Caco-2 (cell line): ENCODE measurements around the gene MRPL43. TPM values are rescaled to one million over a fixed set of nuclear protein-coding genes. Genes with fewer than 3 reads are reported as not detected.

Experiments
- Bru-seq: library from RNA; stranded (reverse); fragments of 400-500 nt; gene quantifications from one replicate; lab custom pipeline; 2021; lab: Mats Ljungman, UMichigan
- BruChase-seq, 2 experiments: library from RNA; stranded (reverse); fragments of 400-500 nt; gene quantifications; one replicate each; lab custom pipeline; 2021; lab: Mats Ljungman, UMichigan
- BruUV-seq: library from RNA; stranded (reverse); fragments of 400-500 nt; replicated peaks from 2 replicates; lab custom pipeline; 2021; lab: Mats Ljungman, UMichigan
- CTCF ChIA-PET: fragments of 300-600 bp; sonication (Branson Sonifier 250); formaldehyde crosslinking; loops from one replicate; lab custom pipeline; 2022; ENCODE audit warnings: antibody characterized with exemption; lab: Charles Lee
- POLR2A ChIA-PET: fragments of 300-600 bp; sonication (Branson Sonifier 250); formaldehyde crosslinking; loops from one replicate; lab custom pipeline; 2022; ENCODE audit warnings: antibody characterized with exemption; lab: Charles Lee
- DNase-seq, 2 experiments: peaks; one replicate each; pipeline versions ENCODE4 v3.0.0 to v3.0.0-alpha.2; 2020 to 2022
- H3K27me3 ChIP-seq: replicated peaks from 2 replicates; pipeline ENCODE4 v1.6.0; 2011; ENCODE audit warnings: low read length; ENCODE audit not compliant: control insufficient read depth, insufficient read depth
- H3K36me3 ChIP-seq: 2 replicates; pipeline ENCODE4 v1.5.1; 2011; ENCODE audit warnings: low read length; ENCODE audit not compliant: control insufficient read depth, insufficient read depth
- H3K4me1 ChIP-seq: fragments of 250-450 bp; sonication (Bioruptor Pico); 2 replicates; pipeline ENCODE4 v1.5.1; 2020; ENCODE audit warnings: mild to moderate bottlenecking
- H3K4me3 ChIP-seq: 2 replicates; pipeline ENCODE4 v1.5.1; 2011; ENCODE audit warnings: low read depth, mild to moderate bottlenecking, control low read depth, low read length
- H3K9me3 ChIP-seq: fragments of 250-450 bp; sonication (Bioruptor Pico); 2 replicates; pipeline ENCODE4 v1.5.1; 2020; ENCODE audit warnings: mild to moderate bottlenecking, moderate library complexity
- H3K27ac Mint-ChIP-seq: one replicate; pipeline ENCODE4 v1.8.0; 2022; ENCODE audit warnings: mixed read lengths; ENCODE audit not compliant: unreplicated experiment
- H3K27me3 Mint-ChIP-seq: one replicate; pipeline ENCODE4 v1.8.0; 2022; ENCODE audit warnings: mixed read lengths; ENCODE audit not compliant: insufficient read depth, unreplicated experiment
- H3K36me3 Mint-ChIP-seq: one replicate; pipeline ENCODE4 v1.8.0; 2022; ENCODE audit warnings: mild to moderate bottlenecking, mixed read lengths; ENCODE audit not compliant: insufficient read depth, unreplicated experiment
- H3K4me1 Mint-ChIP-seq: one replicate; pipeline ENCODE4 v1.8.0; 2022; ENCODE audit warnings: low read depth, mixed read lengths; ENCODE audit not compliant: unreplicated experiment
- H3K4me3 Mint-ChIP-seq: one replicate; pipeline ENCODE4 v1.8.0; 2022; ENCODE audit warnings: mild to moderate bottlenecking, moderate library complexity, mixed read lengths; ENCODE audit not compliant: unreplicated experiment
- H3K9me3 Mint-ChIP-seq: one replicate; pipeline ENCODE4 v1.8.0; 2022; ENCODE audit warnings: mixed read lengths; ENCODE audit not compliant: unreplicated experiment
- CTCF ChIP-seq, 2 experiments: fragments of 200-600 bp in 1 of 2; IDR thresholded peaks; 1 replicate in 1 of 2; 2 replicates in 1 of 2; pipeline versions ENCODE4 v1.5.1 to v1.8.0; 2011 to 2022; ENCODE audit warnings: antibody characterized with exemption in 1 of 2, control low read depth in 1 of 2, inconsistent platforms in 1 of 2, low read depth in 1 of 2, low read length in 1 of 2, mild to moderate bottlenecking in 1 of 2, moderate library complexity in 1 of 2; ENCODE audit not compliant: insufficient read depth in 1 of 2, severe bottlenecking in 1 of 2, unreplicated experiment in 1 of 2
- intact Hi-C: fragments of 100-400 bp; cut with micrococcal nuclease; formaldehyde crosslinking; loops from one replicate; pipeline ENCODE4 v1.10.0; 2022; ENCODE audit not compliant: unreplicated experiment
- long read RNA-seq: library from polyadenylated mRNA; stranded (forward); transcript quantifications from one replicate; pipeline ENCODE4 v2.0.0, GENCODE V29; 2022
- total RNA-seq: library from RNA; stranded (reverse); gene quantifications from 2 replicates; pipeline ENCODE4 v1.2.3, GENCODE V29; 2022

Gene MRPL43
- total RNA-seq = 82.1 and 84.1 TPM in 2 replicates
- percentile 69 among the genes with signal in this experiment for Bru-seq, nascent RNA
- percentile 75 among the genes with signal in this experiment for BruChase-seq, experiment 1, labeled RNA remaining after a 2-hour chase
- percentile 86 among the genes with signal in this experiment for BruChase-seq, experiment 2, labeled RNA remaining after a 6-hour chase
- long read RNA-seq, transcript MRPL43-206 (4 exons, 866 nt) = minor isoform, 7 of 90 reads
- long read RNA-seq, transcript MRPL43-213 (2 exons, 897 nt) = minor isoform, 9 of 90 reads
- long read RNA-seq, transcript MRPL43-203 (3 exons, 1,010 nt) = major isoform, 63 of 90 reads
- long read RNA-seq, partial matches to known transcripts = 0 of 90 reads
- long read RNA-seq, other reads (novel, unspliced or antisense) = 4 of 90 reads

GRCh38 chr10:100986952-100987684 lies at the start of gene MRPL43, which contains the start of gene TWNK:
TSS of gene MRPL43 (minus strand) at chr10:100987497. CDS start at chr10:100987443, 54 bp downstream.
TSS of gene TWNK (plus strand) at chr10:100987543. CDS start at chr10:100988211, 668 bp downstream.
- TF ChIP-seq CTCF (IDR thresholded peaks at IDR 0.05; ENCODE audit: insufficient read depth in 1 of 2, low read depth in 1 of 2, low read length in 1 of 2, severe bottlenecking in 1 of 2, unreplicated experiment in 1 of 2) = no peak
- Mint-ChIP-seq H3K4me3 (peak within 1 kb of the TSS; percentile 100), H3K36me3 (peaks cover 51% of the 10 kb centered on the region), H3K9me3 (no peaks in the 10 kb centered on the region), H3K27ac (peak within 1 kb of the TSS; percentile 89), H3K4me1 (peaks cover 10% of the 10 kb centered on the region), H3K27me3 (no peaks in the 10 kb centered on the region)
- CTCF ChIA-PET = interaction anchor here (0.5 to 2.0 kb wide), 5 partner anchors 8 to 24 kb away, joined by 3 to 8 read pairs (median 7); no protein-coding TSS in a partner anchor
- BruUV-seq = no TSS peak
- H3K4me1 ChIP-seq = peaks cover 4% of the 10 kb centered on the region
- peaks cover 2% of the 10 kb centered on the region; the same call in 1 of the 2 replicates for H3K36me3 ChIP-seq
- peak within 1 kb of the TSS; percentile 44 for H3K4me3 ChIP-seq
- POLR2A ChIA-PET = no interaction called here
- H3K9me3 ChIP-seq = no peaks in the 10 kb centered on the region
- H3K27me3 ChIP-seq = no peaks in the 10 kb centered on the region
- intact Hi-C loops = loop anchor here (1.0 kb wide), 1 partner anchor 16 kb away; no protein-coding TSS in a partner anchor
- peak; percentile 86 to 87 for DNase-seq

GRCh38 chr10:101036726-101037125 lies 49.4 kb upstream of the MRPL43 start:
- H3K27me3 ChIP-seq = no peaks in the 10 kb centered on the region
- ChIA-PET POLR2A (no interaction called here), CTCF (interaction anchor here (2.0 kb wide), 1 partner anchor 106 kb away, joined by 5 read pairs; no protein-coding TSS in a partner anchor)
- peaks cover 7% of the 10 kb centered on the region for H3K36me3 Mint-ChIP-seq
- no peak for TF ChIP-seq CTCF (IDR thresholded peaks at IDR 0.05; ENCODE audit: insufficient read depth in 1 of 2, low read depth in 1 of 2, low read length in 1 of 2, severe bottlenecking in 1 of 2, unreplicated experiment in 1 of 2)
- DNase-seq = no peak
- peaks cover 17% of the 10 kb centered on the region for H3K4me1 Mint-ChIP-seq
- intact Hi-C loops = no loop called here
- H3K9me3 Mint-ChIP-seq = no peaks in the 10 kb centered on the region
- H3K27ac Mint-ChIP-seq = no peak overlapping the region
- H3K36me3 ChIP-seq = no peaks in the 10 kb centered on the region
- H3K9me3 ChIP-seq = no peaks in the 10 kb centered on the region
- H3K4me3 Mint-ChIP-seq = no peak overlapping the region
- H3K4me3 ChIP-seq = no peak overlapping the region
- H3K4me1 ChIP-seq = peaks cover 38% of the 10 kb centered on the region
- BruUV-seq = no TSS peak
- H3K27me3 Mint-ChIP-seq = no peaks in the 10 kb centered on the region
